ENCODE data around the gene NOS1AP.

- TF ChIP-seq CTCF (conservative IDR thresholded peaks at IDR 0.05) (no peak), ZFX (IDR thresholded peaks at IDR 0.05) (no peak)
These were observed 257.1 kb downstream of the NOS1AP start for GRCh38 chr1:162326559-162326958.

Data from C4-2B (cell line).